ENCODE measurements around the gene ADARB1.

ADARB1 gene

DNA sequence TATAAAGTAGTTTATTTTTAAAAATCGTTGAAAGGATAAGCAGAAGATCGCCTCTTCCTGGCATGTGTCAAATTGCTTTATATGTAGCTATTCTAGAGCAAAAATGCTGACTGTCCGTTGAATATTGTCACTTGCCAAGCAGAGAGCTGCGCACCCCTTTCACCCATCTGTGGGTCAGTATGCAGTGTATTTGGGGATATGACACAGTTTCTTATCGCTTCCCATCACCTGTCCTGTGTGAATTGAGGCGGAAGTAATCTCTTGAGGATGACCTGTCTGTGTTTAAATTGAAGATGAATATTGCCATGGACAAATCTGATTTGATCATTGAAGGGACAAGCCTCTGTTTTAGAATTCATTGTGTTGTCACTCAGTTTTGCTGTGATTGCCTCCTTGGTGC, 161.1 kb downstream of the ADARB1 start:
- no peak for DNase-seq

- DNase-seq = no peak
Measured at GRCh38 chr21:45236481-45236880, 162.1 kb downstream of the ADARB1 start.

GRCh38 chr21:45237401-45237800, 163.0 kb downstream of the ADARB1 start:
- DNase-seq = no peak

- no peak for DNase-seq
Measured at GRCh38 chr21:45241357-45241756, 167.0 kb downstream of the ADARB1 start.

- no peak for DNase-seq
Measured at GRCh38 chr21:45243603-45244002, 169.2 kb downstream of the ADARB1 start.

DNA sequence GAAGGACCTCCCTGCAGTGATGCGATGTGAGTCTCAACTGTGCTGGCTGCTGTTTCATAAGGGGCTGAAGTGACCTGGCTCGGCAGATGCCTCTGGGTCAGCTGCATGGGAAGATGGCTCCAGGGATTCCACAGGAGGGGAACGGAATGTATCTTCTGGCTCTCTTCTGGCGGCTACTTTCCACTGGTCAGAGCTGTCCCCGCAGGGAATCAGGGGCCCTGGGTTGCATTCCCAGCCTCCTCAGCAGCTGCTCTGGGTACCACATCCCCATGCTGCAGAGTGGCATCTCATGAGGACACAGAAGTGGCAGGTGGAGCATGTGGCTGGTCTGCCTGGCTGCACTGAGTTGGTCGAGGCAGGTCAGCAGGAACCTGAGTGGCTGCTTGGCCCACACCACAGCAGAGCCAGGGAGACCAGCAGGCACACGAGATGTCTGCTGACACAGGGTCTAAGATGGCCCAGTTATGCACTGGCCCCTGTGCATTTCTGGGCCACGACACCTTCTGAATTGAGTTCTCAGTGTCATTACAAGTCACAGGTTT, 170.5 kb downstream of the ADARB1 start:
- no peak for DNase-seq

GRCh38 chr21:45246386-45247320, 172.3 kb downstream of the ADARB1 start:
- DNase-seq = no peak

GRCh38 chr21:45248301-45248892, 174.0 kb downstream of the ADARB1 start:
- DNase-seq = no peak

- peak; percentile 39 for DNase-seq
Measured at GRCh38 chr21:45248893-45249381, 174.6 kb downstream of the ADARB1 start.

DNA sequence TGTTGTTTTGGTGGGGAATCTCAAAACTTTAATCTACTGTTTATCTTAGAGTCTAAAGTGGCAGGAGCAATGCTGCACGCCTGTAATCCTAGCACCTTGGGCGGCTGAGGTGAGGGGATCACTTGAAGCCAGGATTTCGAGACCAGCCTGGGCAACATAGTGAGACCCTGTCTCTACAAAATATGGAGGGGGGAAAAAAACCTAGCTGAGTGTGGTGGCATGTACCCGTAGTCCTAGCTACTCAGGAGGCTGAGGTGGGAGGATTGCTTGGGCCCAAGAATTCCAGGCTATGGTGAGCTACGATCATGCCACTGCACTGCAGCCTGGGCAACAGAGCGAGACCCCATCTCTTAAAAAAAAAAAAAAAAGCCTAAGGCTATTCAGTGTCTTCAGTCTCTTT, 175.2 kb downstream of the ADARB1 start:
- no peak for DNase-seq

GRCh38 chr21:45250272-45250671, 175.9 kb downstream of the ADARB1 start:
- no peak for DNase-seq

- no peak for DNase-seq
Measured at GRCh38 chr21:45250914-45251634, 176.7 kb downstream of the ADARB1 start.

DNA sequence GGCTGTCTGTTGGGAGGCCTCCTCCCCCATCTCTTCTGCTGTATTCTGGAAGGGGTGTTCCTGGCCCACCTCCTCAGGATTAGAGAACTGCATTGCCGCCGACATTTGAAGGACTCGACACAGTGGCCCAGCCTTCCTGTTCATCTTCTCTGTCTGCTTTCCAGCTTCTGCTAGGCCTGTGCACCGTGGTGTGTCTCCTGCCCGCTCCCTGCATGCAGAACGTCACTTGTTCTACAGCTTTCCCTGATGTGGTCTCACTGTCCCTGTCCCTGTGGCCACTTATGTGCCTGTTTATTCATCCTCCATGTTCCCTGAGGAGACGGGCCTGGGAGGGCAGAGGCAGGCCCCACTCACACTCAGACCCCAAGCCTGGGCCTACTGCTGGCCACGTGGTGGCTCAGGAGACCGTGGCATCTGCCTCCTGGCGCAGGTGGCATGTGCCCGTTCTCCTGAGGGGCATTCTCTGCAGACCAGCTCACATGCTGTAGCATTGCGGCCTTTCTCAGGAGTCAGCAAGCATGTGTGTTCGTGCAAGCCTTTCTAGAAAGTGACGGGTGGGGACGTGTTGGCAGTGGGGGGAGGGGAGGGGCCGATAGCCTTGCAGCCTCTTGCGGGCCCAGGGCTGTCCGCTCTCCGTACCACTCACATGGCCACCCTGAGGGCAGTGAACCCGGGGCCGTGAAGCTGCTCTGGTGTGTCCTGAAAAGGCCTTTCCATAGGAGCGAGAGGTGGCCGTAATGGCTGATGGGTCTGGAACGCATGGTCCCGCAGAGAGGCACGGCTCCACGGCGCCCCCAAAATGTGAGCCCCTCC, 177.5 kb downstream of the ADARB1 start:
- DNase-seq = no peak

- no peak for DNase-seq
Measured at GRCh38 chr21:45252448-45252925, 178.1 kb downstream of the ADARB1 start.

DNA sequence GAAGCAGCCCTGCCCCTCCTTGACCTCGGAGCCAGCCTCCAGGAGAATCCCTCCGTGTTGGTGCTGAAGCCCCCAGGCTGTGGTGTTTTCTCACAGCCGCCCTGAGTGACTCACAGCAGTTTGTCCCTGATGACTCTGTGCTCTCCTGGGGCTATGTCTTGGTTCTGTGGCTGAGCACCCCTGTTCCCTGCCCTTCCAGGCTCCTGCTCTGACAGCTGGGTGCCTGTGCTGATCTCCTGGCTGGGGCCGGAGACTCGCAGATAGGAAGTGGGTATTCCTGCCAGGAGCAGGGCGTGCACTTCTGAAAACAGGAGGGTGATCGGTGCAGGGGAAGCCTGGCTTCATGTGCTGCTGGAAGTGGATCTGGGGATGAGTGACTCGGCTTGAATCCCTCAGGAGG, 178.8 kb downstream of the ADARB1 start:
- DNase-seq = peak; percentile 68

DNA sequence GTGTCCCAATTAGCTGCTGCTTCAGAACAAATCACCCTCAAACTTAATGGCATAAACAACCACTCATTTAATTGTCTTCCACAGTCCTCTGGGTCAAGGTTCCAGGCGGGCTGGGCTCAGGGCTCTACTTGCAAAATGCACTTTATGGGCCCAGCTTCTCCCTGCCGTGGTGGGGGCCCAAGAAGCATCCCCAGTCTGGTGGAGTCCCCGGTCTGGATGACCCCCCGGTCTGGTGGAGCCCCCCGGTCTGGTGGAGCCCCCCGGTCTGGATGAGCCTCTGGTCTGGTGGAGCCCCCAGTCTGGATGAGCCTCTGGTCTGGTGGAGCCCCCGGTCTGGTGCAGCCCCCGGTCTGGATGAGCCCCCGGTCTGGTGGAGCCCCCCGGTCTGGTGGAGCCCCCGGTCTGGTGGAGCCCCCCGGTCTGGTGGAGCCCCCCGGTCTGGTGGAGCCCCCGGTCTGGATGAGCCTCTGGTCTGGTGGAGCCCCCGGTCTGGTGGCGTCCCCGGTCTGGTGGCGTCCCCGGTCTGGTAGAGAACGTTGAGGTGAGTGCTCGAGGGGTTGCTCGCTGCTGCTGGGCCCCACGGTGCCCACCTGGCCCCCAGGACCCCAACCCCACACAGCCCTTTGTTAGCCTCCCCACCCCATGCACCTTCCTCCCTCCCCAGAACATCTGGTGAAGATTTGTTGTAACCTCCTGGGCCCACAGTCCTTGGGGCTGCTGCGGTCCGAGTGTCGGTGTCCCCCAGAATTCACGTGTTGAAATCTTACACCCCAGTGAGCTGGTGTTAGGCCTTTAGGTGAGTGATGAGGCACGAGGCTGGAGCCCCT, 179.5 kb downstream of the ADARB1 start:
- no peak for DNase-seq

GRCh38 chr21:45254460-45254930, 180.1 kb downstream of the ADARB1 start:
- no peak for DNase-seq

DNA sequence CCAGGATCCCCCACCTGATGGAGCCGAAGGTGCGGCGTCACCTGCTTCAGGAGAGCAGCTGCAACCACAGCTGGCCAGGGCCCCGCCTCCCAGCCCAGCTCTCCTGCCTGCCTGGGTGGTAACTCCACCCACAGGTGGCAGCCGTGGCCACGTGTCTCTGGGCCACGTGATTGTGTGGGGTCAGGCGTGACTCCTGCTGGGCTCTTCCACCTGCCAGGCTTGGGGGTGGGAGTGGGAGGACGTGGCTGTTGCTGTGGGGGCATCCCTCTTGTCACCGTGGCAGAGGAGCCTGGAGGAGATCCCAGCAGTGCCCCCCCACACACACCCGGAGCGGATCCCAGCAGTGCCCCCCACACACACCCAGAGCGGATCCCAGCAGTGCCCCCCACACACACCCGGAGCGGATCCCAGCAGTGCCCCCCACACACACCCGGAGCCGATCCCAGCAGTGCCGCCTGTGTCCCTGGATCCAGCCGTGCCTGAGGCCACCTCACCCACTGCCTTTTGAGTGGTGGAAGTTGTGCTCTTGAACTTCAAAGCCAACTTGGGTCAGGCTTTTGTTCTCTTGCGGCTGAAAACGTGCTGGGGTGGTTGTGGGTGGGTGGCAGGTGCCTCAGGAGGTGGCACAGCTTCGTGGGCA, 181.1 kb downstream of the ADARB1 start:
- no peak for DNase-seq

DNA sequence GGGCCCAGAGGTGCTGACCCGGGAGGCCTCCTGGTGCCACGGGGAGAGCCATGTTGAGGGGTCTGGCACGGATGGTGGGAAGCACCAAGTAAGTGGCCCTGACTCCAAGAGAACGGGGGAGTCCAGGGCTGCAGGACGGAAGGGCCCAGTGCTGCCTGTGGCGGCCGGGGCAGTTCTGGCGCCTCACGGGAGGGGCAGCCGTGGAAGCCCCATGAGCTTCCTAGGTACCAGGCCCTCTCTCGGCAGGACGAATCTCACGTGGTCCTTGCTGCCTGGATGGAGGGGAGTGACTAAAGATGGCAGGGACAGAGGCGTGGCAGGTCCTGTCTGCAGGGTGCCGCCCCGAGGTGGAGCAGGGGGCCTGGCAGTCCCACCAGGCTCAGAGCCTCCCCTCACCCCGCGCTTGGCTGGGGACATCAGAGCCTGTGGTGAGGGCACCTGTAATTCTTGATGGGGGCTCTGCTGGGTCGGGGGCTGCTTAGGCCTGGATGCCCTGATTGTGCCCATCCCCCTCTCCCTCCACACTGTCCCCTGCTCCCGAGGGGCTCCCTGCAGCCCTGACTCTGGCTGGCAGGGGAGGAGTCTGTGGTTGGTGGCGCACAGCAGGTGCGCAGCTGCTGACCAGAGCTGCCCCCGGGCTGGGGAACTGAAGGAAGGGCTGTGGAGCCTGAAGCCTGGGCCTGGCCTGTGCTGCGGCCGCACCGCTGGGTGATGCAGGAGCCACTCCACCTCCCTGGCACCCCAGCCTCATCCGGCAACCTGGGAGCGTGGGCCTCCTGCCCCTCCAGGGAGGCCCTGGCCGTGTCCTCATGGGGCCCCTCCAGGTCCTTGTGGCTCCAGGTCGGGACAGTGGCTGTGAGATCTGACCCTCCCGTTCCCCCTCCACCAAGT, 181.9 kb downstream of the ADARB1 start:
- no peak for DNase-seq
